Psoas muscle (tissue), 8 donors: Measurements from ENCODE around the gene ADAMTSL2. TPM values are rescaled to one million over a fixed set of nuclear protein-coding genes. Genes with fewer than 3 reads are reported as not detected.

Experiments used
- ATAC-seq, 4 donors: fragments of 200-7000 bp; cut with Tn5 transposase; one replicate each; pipeline ENCODE4 v1.9.1; 2020; ENCODE audit warnings: moderate library complexity in 3 of 4, mild to moderate bottlenecking in 2 of 4
- DNase-seq, 2 donors: peaks; one replicate each; pipeline ENCODE4 v3.0.0-alpha.2; 2020
- H3K27ac ChIP-seq: fragments of 200-600 bp; one replicate; pipeline ENCODE4 v1.8.0; 2022
- H3K27me3 ChIP-seq, 3 donors: fragments of 200-600 bp in 1 of 3; one replicate each; pipeline versions ENCODE4 v1.6.1 to v1.8.0; 2013 to 2022; ENCODE audit warnings: low read length in 2 of 3, mild to moderate bottlenecking in 2 of 3, moderate library complexity in 1 of 3; ENCODE audit not compliant: insufficient read depth in 3 of 3
- H3K36me3 ChIP-seq, 2 donors: fragments of 200-600 bp in 1 of 2; one replicate each; pipeline versions ENCODE4 v1.6.1 to v1.8.0; 2013 to 2022; ENCODE audit warnings: low read depth in 1 of 2, mild to moderate bottlenecking in 1 of 2, moderate library complexity in 1 of 2; ENCODE audit not compliant: insufficient read depth in 1 of 2
- H3K4me1 ChIP-seq: fragments of 200-600 bp; one replicate; pipeline ENCODE4 v1.8.0; 2022
- H3K4me3 ChIP-seq: fragments of 200-600 bp; one replicate; pipeline ENCODE4 v1.8.0; 2022; ENCODE audit warnings: mild to moderate bottlenecking
- H3K9me3 ChIP-seq: fragments of 200-600 bp; one replicate; pipeline ENCODE4 v1.8.0; 2022
- CTCF ChIP-seq: fragments of 200-600 bp; IDR thresholded peaks from one replicate; pipeline ENCODE4 v1.8.0; 2022; ENCODE audit warnings: antibody characterized with exemption
- WGBS, 3 donors: extraction: QIAGEN DNeasy Blood & Tissue Kit; methylation state at CpG; one replicate each; pipeline versions ENCODE4 v1.1.6 to v1.1.7; 2013; 5-methylcytosine and 5-hydroxymethylcytosine counted together
- intact Hi-C, 2 donors: fragments of 100-400 bp; cut with DNase I; formaldehyde crosslinking; loops; one replicate each; pipeline versions ENCODE4 v1.11.0 to v1.14.2; 2022
- polyA plus RNA-seq, 3 donors: library from polyadenylated mRNA; stranded (reverse); fragments of 200-250 nt; gene quantifications; one replicate each; pipeline ENCODE4 v1.2.3, GENCODE V29; 2013
- total RNA-seq, 4 donors: library from RNA; stranded (reverse); fragmentation: NEBNext Ultra II Directional in 2 of 4; extraction: Animal tissue kit (Norgen Biotek cat#: 25700) in 2 of 4; gene quantifications; one replicate each; pipeline versions ENCODE4 v1.2.1 to v1.2.4, GENCODE V29; 2021 to 2023
- donor health status: healthy with polysubstance abuse.
- donor health status: DM: no; HTN: no; CAD: no; lungs with moderate emphysema.
- donor health status: Bipolar disorder and iron deficiency.
- donor health status: healthy.
- donor health status: DM: yes; HTN: yes; CAD: no.
- donor health status: DM: no; HTN: no; CAD: no.
- donor health status: DM: no; HTN: no; CAD: no.
- donor health status: DM: yes; HTN: yes; CAD: no.

The ADAMTSL2 gene
- total and polyA plus RNA-seq, 7 donors: 0.21 to 5.4 (median 0.71) TPM

DNA sequence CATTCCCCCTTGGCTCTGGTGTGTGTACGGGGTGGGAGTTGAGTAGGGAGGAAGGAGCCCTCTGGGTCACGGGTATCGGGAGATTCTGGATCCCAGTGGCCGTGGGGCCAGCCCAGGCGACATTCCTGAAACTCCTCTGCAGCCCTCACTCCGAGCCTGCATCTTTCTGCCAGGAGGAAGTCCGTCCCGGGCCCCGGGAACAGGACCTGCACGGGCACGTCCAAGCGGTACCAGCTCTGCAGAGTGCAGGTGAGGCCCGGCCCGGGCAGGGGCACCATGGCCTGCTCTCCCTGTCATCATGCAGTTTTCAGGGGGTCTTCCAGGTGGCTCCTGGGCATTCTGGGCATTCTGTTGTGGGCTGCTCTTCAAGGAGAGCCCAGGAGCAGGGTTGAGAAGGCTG lies 3.7 kb downstream of the ADAMTSL2 start:
- peaks cover 6% of the 10 kb centered on the region for H3K4me1 ChIP-seq
- H3K27ac ChIP-seq: no peak overlapping the region
- TF ChIP-seq CTCF: no peak
- peaks cover 0 to 52% (median 0%) of the 10 kb centered on the region in 3 donors for H3K27me3 ChIP-seq
- intact Hi-C loops: loop anchor here in 1 of 2 donors (10.0 kb wide), 1 partner anchor 187 kb away; no protein-coding TSS in a partner anchor
- no peak for ATAC-seq
- WGBS, 3 donors: 94 to 95% (median 94%) methylated on average over 14 of the region's 14 CpGs
- H3K4me3 ChIP-seq: no peak overlapping the region
- DNase-seq: no peak
- no peaks in the 10 kb centered on the region for H3K9me3 ChIP-seq
- H3K36me3 ChIP-seq: no peaks in the 10 kb centered on the region

DNA sequence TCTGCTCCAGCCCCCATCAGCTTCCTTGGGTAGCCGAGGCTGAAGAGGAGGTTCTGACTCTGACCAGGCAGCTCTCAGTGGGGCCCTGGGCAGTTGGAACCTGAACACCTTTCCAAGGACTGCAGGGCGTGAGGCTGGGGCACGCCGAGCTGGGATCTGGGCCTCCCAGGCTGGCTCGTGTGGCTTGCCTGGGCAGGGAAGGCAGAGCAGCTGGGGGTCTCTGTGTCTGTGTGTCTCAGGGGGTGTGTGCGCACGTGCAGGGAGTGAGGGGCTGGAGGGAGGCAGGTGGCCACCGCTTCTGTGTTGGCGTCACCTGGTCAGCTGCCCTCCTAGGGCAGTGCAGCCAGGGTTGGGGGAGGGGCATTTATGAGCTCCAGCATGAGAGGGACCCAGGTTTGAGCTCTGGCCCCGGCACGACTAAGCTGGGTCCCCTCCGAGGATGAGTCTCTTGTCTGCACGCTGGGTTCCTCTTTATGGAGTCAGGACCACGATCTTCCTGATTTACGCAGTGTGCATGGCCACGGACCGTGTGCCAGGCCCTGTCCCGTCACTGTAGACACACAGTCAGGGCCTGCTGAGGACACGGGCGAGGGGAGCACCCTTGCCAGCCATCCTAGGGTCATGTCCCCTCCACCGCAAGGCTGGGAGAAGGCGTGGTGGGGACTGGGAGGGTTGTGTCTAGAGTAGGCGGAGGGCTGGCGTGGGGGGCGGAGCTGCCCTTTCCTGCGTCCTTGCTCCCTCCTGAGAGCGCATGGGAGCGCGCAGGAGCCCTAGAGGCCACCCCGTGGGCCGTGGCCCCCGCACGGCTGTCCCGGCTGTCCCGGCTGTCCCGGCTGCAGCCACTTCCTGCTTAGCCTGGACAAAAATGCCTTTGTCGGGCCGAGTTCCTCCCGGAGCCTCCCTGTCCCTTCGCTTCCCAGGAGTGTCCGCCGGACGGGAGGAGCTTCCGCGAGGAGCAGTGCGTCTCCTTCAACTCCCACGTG lies 4.6 kb downstream of the ADAMTSL2 start:
- TF ChIP-seq CTCF: no peak
- intact Hi-C loops: loop anchor here in 1 of 2 donors (10.0 kb wide), 1 partner anchor 186 kb away; no protein-coding TSS in a partner anchor
- DNase-seq (peak; percentile 50 to 69), ATAC-seq (peak; percentile 19 to 61 (median 37))
- H3K9me3 ChIP-seq: no peaks in the 10 kb centered on the region
- peaks cover 6% of the 10 kb centered on the region for H3K4me1 ChIP-seq
- no peak overlapping the region for H3K27ac ChIP-seq
- H3K4me3 ChIP-seq: peak overlapping the region; percentile 34
- no peaks in the 10 kb centered on the region for H3K36me3 ChIP-seq
- H3K27me3 ChIP-seq: peaks cover 0 to 43% (median 0%) of the 10 kb centered on the region in 3 donors
- 51 to 56% (median 52%) methylated on average over 45 to 47 of the region's 47 CpGs for WGBS, 3 donors

DNA sequence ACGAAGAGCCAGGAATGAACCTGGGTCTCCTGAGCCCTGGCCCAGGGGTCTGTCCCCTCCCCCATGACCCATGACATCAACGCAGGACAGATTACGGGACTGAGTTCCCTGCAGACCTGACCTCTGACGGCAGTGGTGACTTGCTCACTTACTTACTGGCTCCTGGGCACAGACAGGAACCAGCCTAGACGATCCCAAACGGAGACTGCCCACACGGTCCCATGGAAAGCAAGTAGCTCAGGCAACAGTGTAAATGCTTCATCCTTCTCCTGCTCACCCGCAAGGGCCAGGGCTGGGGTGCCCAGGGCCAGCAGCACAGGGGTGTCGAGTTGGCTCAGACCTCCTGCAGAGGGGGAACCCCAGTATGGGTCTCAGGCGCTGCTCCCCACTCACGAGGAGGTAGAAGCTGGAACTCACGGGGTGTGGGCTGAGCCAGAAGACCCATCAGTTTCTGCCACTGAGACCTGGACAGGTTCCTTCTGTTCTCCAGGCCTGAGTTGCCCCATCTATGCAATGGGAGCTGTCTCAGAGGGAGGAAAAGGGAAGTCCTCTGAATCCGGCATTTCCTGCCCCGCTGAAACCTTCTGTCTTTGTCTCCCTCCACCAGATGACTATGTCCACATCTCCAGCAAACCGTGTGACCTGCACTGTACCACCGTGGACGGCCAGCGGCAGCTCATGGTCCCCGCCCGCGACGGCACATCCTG lies 5.6 kb downstream of the ADAMTSL2 start:
- 77% methylated on average over 21 to 22 of the region's 22 CpGs for WGBS, 3 donors
- peak overlapping the region; percentile 34 for H3K4me3 ChIP-seq
- peak in 1 of 4 donors; percentile 17 for ATAC-seq
- no peaks in the 10 kb centered on the region for H3K9me3 ChIP-seq
- H3K36me3 ChIP-seq: no peaks in the 10 kb centered on the region
- H3K27ac ChIP-seq: no peak overlapping the region
- no peak for DNase-seq
- H3K27me3 ChIP-seq: peaks cover 0 to 34% (median 0%) of the 10 kb centered on the region in 3 donors
- H3K4me1 ChIP-seq: peaks cover 3% of the 10 kb centered on the region
- intact Hi-C loops: loop anchor here in 1 of 2 donors (10.0 kb wide), 1 partner anchor 185 kb away; no protein-coding TSS in a partner anchor
- no peak for TF ChIP-seq CTCF

DNA sequence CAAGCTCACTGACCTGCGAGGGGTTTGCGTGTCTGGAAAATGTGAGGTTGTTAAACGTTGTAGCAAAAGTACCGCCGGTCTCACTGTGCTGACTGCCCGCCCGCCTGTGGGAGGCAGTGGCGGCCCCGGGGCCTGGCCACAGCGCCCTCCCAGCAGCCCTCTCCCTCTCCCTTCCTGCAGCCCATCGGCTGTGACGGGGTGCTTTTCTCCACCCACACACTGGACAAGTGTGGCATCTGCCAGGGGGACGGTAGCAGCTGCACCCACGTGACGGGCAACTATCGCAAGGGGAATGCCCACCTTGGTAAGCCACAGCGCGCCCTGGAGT lies 6.2 kb downstream of the ADAMTSL2 start:
- H3K36me3 ChIP-seq: no peaks in the 10 kb centered on the region
- H3K4me3 ChIP-seq: no peak overlapping the region
- no peak for TF ChIP-seq CTCF
- intact Hi-C loops: no loop called here
- H3K27ac ChIP-seq: no peak overlapping the region
- DNase-seq (no peak), ATAC-seq (no peak)
- H3K4me1 ChIP-seq: peaks cover 3% of the 10 kb centered on the region
- peaks cover 0 to 33% (median 0%) of the 10 kb centered on the region in 3 donors for H3K27me3 ChIP-seq
- H3K9me3 ChIP-seq: no peaks in the 10 kb centered on the region
- WGBS, 3 donors: 76 to 81% (median 79%) methylated on average over 18 of the region's 18 CpGs
